IMR-90 (cell line): ENCODE results near the gene KDM6A.

Experiments
- BHLHE40 ChIP-seq: fragments of 150-350 bp; IDR thresholded peaks from 2 replicates; pipeline ENCODE4 v1.6.1; 2016; ENCODE audit warnings: mild to moderate bottlenecking, low read depth, low read length
- CEBPB ChIP-seq: IDR thresholded peaks from 2 replicates; pipeline ENCODE4 v1.6.1; 2012; ENCODE audit warnings: low read depth, low read length, improper control_type of control experiment
- FOS ChIP-seq: fragments of 150-350 bp; IDR thresholded peaks from 2 replicates; pipeline ENCODE4 v1.6.1; 2016; ENCODE audit warnings: low read depth, low read length
- MAFK ChIP-seq: IDR thresholded peaks from 2 replicates; pipeline ENCODE4 v1.6.1; 2012; ENCODE audit warnings: low read depth, low read length, improper control_type of control experiment
- MAZ ChIP-seq: IDR thresholded peaks from 2 replicates; pipeline ENCODE4 v1.6.1; 2012; ENCODE audit warnings: low read depth, mild to moderate bottlenecking, low read length, improper control_type of control experiment, moderate library complexity, borderline replicate concordance
- MXI1 ChIP-seq: IDR thresholded peaks from 2 replicates; pipeline ENCODE4 v1.6.1; 2012; ENCODE audit warnings: low read depth, mild to moderate bottlenecking, low read length, moderate library complexity, borderline replicate concordance
- NFE2L2 ChIP-seq: fragments of 150-350 bp; IDR thresholded peaks from 2 replicates; pipeline ENCODE4 v1.6.1; 2016; ENCODE audit warnings: low read depth, mild to moderate bottlenecking, low read length
- POLR2A ChIP-seq: IDR thresholded peaks from 2 replicates; pipeline ENCODE4 v1.6.1; 2012; ENCODE audit warnings: mild to moderate bottlenecking, low read depth, low read length
- RAD21 ChIP-seq: IDR thresholded peaks from 2 replicates; pipeline ENCODE4 v1.6.1; 2012; ENCODE audit warnings: low read length, improper control_type of control experiment
- RCOR1 ChIP-seq: IDR thresholded peaks from 2 replicates; pipeline ENCODE4 v1.6.1; 2012; ENCODE audit warnings: mild to moderate bottlenecking, low read length, improper control_type of control experiment; ENCODE audit not compliant: insufficient replicate concordance
- RFX5 ChIP-seq: IDR thresholded peaks from 2 replicates; pipeline ENCODE4 v1.8.0; 2012; ENCODE audit warnings: low read depth, mild to moderate bottlenecking, low read length, moderate library complexity
- SMC3 ChIP-seq: fragments of 150-350 bp; IDR thresholded peaks from 2 replicates; pipeline ENCODE4 v1.6.1; 2016; ENCODE audit warnings: low read depth, mild to moderate bottlenecking, antibody characterized with exemption, low read length, moderate library complexity
- TF ChIP-seq, protein P1 (sequence below): conservative IDR thresholded peaks from 2 replicates; pipeline ENCODE4 v1.5.1; 2012; ENCODE audit warnings: mild to moderate bottlenecking, low read depth, low read length, improper control_type of control experiment

- TF ChIP-seq, protein P1, sequence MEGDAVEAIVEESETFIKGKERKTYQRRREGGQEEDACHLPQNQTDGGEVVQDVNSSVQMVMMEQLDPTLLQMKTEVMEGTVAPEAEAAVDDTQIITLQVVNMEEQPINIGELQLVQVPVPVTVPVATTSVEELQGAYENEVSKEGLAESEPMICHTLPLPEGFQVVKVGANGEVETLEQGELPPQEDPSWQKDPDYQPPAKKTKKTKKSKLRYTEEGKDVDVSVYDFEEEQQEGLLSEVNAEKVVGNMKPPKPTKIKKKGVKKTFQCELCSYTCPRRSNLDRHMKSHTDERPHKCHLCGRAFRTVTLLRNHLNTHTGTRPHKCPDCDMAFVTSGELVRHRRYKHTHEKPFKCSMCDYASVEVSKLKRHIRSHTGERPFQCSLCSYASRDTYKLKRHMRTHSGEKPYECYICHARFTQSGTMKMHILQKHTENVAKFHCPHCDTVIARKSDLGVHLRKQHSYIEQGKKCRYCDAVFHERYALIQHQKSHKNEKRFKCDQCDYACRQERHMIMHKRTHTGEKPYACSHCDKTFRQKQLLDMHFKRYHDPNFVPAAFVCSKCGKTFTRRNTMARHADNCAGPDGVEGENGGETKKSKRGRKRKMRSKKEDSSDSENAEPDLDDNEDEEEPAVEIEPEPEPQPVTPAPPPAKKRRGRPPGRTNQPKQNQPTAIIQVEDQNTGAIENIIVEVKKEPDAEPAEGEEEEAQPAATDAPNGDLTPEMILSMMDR = no peak
- TF ChIP-seq NFE2L2 (no peak), FOS (no peak), RFX5 (no peak), POLR2A (no peak), BHLHE40 (no peak), RAD21 (no peak), MXI1 (no peak), RCOR1 (no peak), CEBPB (no peak), MAZ (no peak), SMC3 (no peak), MAFK (no peak)
Observed at GRCh38 chrX:44878780-44879179, 5.8 kb downstream of the KDM6A start.
